Umbilical cord (tissue), 2 donors: ENCODE data around the gene IFNAR1. TPM values are rescaled to one million over a fixed set of nuclear protein-coding genes. Genes with fewer than 3 reads are reported as not detected.
"Not testable (repeated sequence)": the region's sequence is repeated elsewhere in the genome, so short reads cannot be mapped to it uniquely, and the experiment has no call there.

ENCODE experiments used
- DNase-seq: peaks from one replicate; pipeline ENCODE4 v3.0.0-alpha.2; 2015; ENCODE audit warnings: low spot score
- total RNA-seq: library from RNA; depleted of rRNA; stranded (reverse); fragments of >200 nt; gene quantifications from one replicate; pipeline ENCODE4 v1.2.3, GENCODE V29; 2014; ENCODE audit warnings: low replicate concordance; ENCODE audit not compliant: insufficient read depth

IFNAR1 gene
- total RNA-seq, 1 donor from 2014 or later = 33.5 TPM

GRCh38 chr21:33375101-33375644 lies 50.4 kb downstream of the IFNAR1 start:
- DNase-seq = no peak

- no peak for DNase-seq
Measured at GRCh38 chr21:33377221-33377920, 52.6 kb downstream of the IFNAR1 start.

GRCh38 chr21:33378081-33378480 lies 53.3 kb downstream of the IFNAR1 start:
- no peak for DNase-seq

GRCh38 chr21:33379934-33380333 lies 55.2 kb downstream of the IFNAR1 start:
- DNase-seq = peak; percentile 58

- DNase-seq = peak; percentile 86
Measured at GRCh38 chr21:33380483-33380998, 55.8 kb downstream of the IFNAR1 start.

GRCh38 chr21:33381381-33381780 lies 56.6 kb downstream of the IFNAR1 start:
- DNase-seq = not testable (repeated sequence)

- DNase-seq = peak; percentile 61
Measured at GRCh38 chr21:33383056-33383888, 58.5 kb downstream of the IFNAR1 start.

- no peak for DNase-seq
Measured at GRCh38 chr21:33384841-33385331, 60.1 kb downstream of the IFNAR1 start.

GRCh38 chr21:33386222-33386784 lies 61.5 kb downstream of the IFNAR1 start:
- DNase-seq = no peak

GRCh38 chr21:33387294-33387693 lies 62.5 kb downstream of the IFNAR1 start:
- no peak for DNase-seq

GRCh38 chr21:33388188-33388587 lies 63.4 kb downstream of the IFNAR1 start:
- DNase-seq = no peak

GRCh38 chr21:33390479-33390878 lies 65.7 kb downstream of the IFNAR1 start:
- DNase-seq = no peak

- DNase-seq = no peak
Measured at GRCh38 chr21:33391656-33392055, 66.9 kb downstream of the IFNAR1 start.

- DNase-seq = no peak
Measured at GRCh38 chr21:33392284-33392985, 67.7 kb downstream of the IFNAR1 start.

- DNase-seq = no peak
Measured at GRCh38 chr21:33393348-33393747, 68.6 kb downstream of the IFNAR1 start.

GRCh38 chr21:33394260-33394659 lies 69.5 kb downstream of the IFNAR1 start:
- DNase-seq = peak; percentile 39

GRCh38 chr21:33395891-33396331 lies 71.1 kb downstream of the IFNAR1 start:
- peak; percentile 49 for DNase-seq

GRCh38 chr21:33396436-33396835 lies 71.7 kb downstream of the IFNAR1 start:
- no peak for DNase-seq

- DNase-seq = peak; percentile 97
Measured at GRCh38 chr21:33396951-33397350, 72.2 kb downstream of the IFNAR1 start.

GRCh38 chr21:33397717-33398116 lies 72.9 kb downstream of the IFNAR1 start:
- DNase-seq = no peak

GRCh38 chr21:33398361-33398760 lies 73.6 kb downstream of the IFNAR1 start:
- no peak for DNase-seq
